Liver (tissue), 9 donors: ENCODE results near the gene ACO2. TPM values are rescaled to one million over a fixed set of nuclear protein-coding genes. Genes with fewer than 3 reads are reported as not detected.
A peak's percentile ranks its signal among the peaks of the same experiment; 100 is the strongest.

Experiments used
- DNase-seq: peaks from one replicate; pipeline ENCODE4 v3.0.0-alpha.2; 2017; ENCODE audit warnings: low spot score
- H3K27ac ChIP-seq, 2 donors: one replicate each; pipeline ENCODE4 v1.7.0; 2013; ENCODE audit warnings: inconsistent platforms in 2 of 2, low read length in 2 of 2, control low read depth in 1 of 2, low read depth in 1 of 2, mild to moderate bottlenecking in 1 of 2
- H3K27me3 ChIP-seq, 4 donors: one replicate each; pipeline versions ENCODE4 v1.6.1 to v1.7.0; 2013; ENCODE audit warnings: low read length in 3 of 4, inconsistent platforms in 1 of 4, mild to moderate bottlenecking in 1 of 4, moderate library complexity in 1 of 4; ENCODE audit not compliant: control insufficient read depth in 4 of 4, insufficient read depth in 4 of 4
- H3K36me3 ChIP-seq, 4 donors: one replicate each; pipeline versions ENCODE4 v1.6.1 to v1.7.0; 2013; ENCODE audit warnings: low read length in 3 of 4, mild to moderate bottlenecking in 3 of 4, low read depth in 1 of 4, moderate library complexity in 1 of 4; ENCODE audit not compliant: control insufficient read depth in 4 of 4, insufficient read depth in 3 of 4
- H3K4me1 ChIP-seq, 4 donors: one replicate each; pipeline versions ENCODE4 v1.6.1 to v1.7.0; 2013; ENCODE audit warnings: low read length in 3 of 4, mild to moderate bottlenecking in 3 of 4, moderate library complexity in 1 of 4; ENCODE audit not compliant: control insufficient read depth in 4 of 4, insufficient read depth in 4 of 4
- H3K4me3 ChIP-seq, 3 donors: one replicate each; pipeline versions ENCODE4 v1.6.1 to v1.7.0; 2013; ENCODE audit warnings: low read length in 3 of 3, control low read depth in 1 of 3, low read depth in 1 of 3, mild to moderate bottlenecking in 1 of 3
- H3K9ac ChIP-seq, 2 donors: one replicate each; pipeline ENCODE4 v1.7.0; 2013; ENCODE audit warnings: low read length in 2 of 2, mild to moderate bottlenecking in 2 of 2, moderate library complexity in 2 of 2, control low read depth in 1 of 2, low read depth in 1 of 2
- H3K9me3 ChIP-seq, 4 donors: one replicate each; pipeline versions ENCODE4 v1.6.1 to v1.7.0; 2013; ENCODE audit warnings: low read length in 3 of 4; ENCODE audit not compliant: control insufficient read depth in 4 of 4
- EGR1 ChIP-seq, 2 donors: IDR thresholded peaks; 2 replicates each; pipeline ENCODE4 v1.6.1; 2016 to 2018; ENCODE audit warnings: antibody characterized with exemption in 2 of 2, low read depth in 2 of 2
- FOXA1 ChIP-seq: IDR thresholded peaks from 2 replicates; pipeline ENCODE4 v1.6.1; 2016; ENCODE audit warnings: antibody characterized with exemption
- FOXA2 ChIP-seq: IDR thresholded peaks from 2 replicates; pipeline ENCODE4 v1.6.1; 2016; ENCODE audit warnings: antibody characterized with exemption
- GABPA ChIP-seq, 2 donors: IDR thresholded peaks in 1 of 2; conservative IDR thresholded peaks in 1 of 2; 2 replicates each; pipeline ENCODE4 v1.6.1; 2016; ENCODE audit warnings: antibody characterized with exemption in 2 of 2, mild to moderate bottlenecking in 1 of 2, moderate library complexity in 1 of 2
- HNF4A ChIP-seq, 2 donors: conservative IDR thresholded peaks; 2 replicates each; pipeline ENCODE4 v1.6.1; 2016; ENCODE audit warnings: antibody characterized with exemption in 2 of 2, mild to moderate bottlenecking in 2 of 2
- HNF4G ChIP-seq: IDR thresholded peaks from 2 replicates; pipeline ENCODE4 v1.6.1; 2016; ENCODE audit warnings: antibody characterized with exemption
- JUND ChIP-seq, 2 donors: IDR thresholded peaks; 2 replicates each; pipeline ENCODE4 v1.6.1; 2016; ENCODE audit warnings: antibody characterized with exemption in 2 of 2
- NR2F2 ChIP-seq: IDR thresholded peaks from 2 replicates; pipeline ENCODE4 v1.6.1; 2016; ENCODE audit warnings: antibody characterized with exemption
- RAD21 ChIP-seq, 2 donors: IDR thresholded peaks; 2 replicates each; pipeline ENCODE4 v1.6.1; 2016; ENCODE audit warnings: antibody characterized with exemption in 2 of 2, mild to moderate bottlenecking in 2 of 2
- RXRA ChIP-seq, 2 donors: IDR thresholded peaks; 2 replicates each; pipeline ENCODE4 v1.6.1; 2017 to 2018; ENCODE audit warnings: antibody characterized with exemption in 2 of 2, mild to moderate bottlenecking in 1 of 2
- SP1 ChIP-seq: IDR thresholded peaks from 2 replicates; pipeline ENCODE4 v1.6.1; 2018; ENCODE audit warnings: antibody characterized with exemption, mild to moderate bottlenecking
- TAF1 ChIP-seq: conservative IDR thresholded peaks from 2 replicates; pipeline ENCODE4 v1.6.1; 2016; ENCODE audit warnings: antibody characterized with exemption, mild to moderate bottlenecking
- YY1 ChIP-seq: IDR thresholded peaks from 2 replicates; pipeline ENCODE4 v1.6.1; 2016; ENCODE audit warnings: antibody characterized with exemption, mild to moderate bottlenecking
- WGBS: extraction: QIAGEN DNeasy Blood & Tissue Kit; methylation state at CpG from one replicate; pipeline ENCODE4 v1.1.7; 2013; 5-methylcytosine and 5-hydroxymethylcytosine counted together
- polyA plus RNA-seq, 2 donors: library from polyadenylated mRNA; stranded (reverse) in 1 of 2; unstranded in 1 of 2; fragments of 200-250 nt in 1 of 2; fragments of >200 nt in 1 of 2; fragmentation: Nextera tagmentation in 1 of 2; extraction: Ambion mirVana in 1 of 2; gene quantifications; one replicate each; pipeline versions ENCODE4 v1.2.1 to v1.2.3, GENCODE V29; 2013 to 2015
- total RNA-seq, 2 donors: library from RNA; depleted of rRNA; stranded (reverse); fragments of >200 nt; gene quantifications; one replicate each; pipeline ENCODE4 v1.2.3, GENCODE V29; 2014
- TF ChIP-seq, protein P1 (sequence below): IDR thresholded peaks from 2 replicates; pipeline ENCODE4 v1.6.1; 2016; ENCODE audit warnings: antibody characterized with exemption, mild to moderate bottlenecking
- TF ChIP-seq, protein P2 (sequence below): IDR thresholded peaks from 2 replicates; pipeline ENCODE4 v1.6.1; 2016; ENCODE audit warnings: antibody characterized with exemption
- TF ChIP-seq, protein P3 (sequence below): fragments of 150-350 bp; IDR thresholded peaks from 2 replicates; pipeline ENCODE4 v1.5.1; 2017; ENCODE audit warnings: improper control_type of control experiment, low read depth, low read length; ENCODE audit not compliant: missing input control
- TF ChIP-seq, protein P4 (sequence below): IDR thresholded peaks from 2 replicates; pipeline ENCODE4 v1.6.1; 2016; ENCODE audit warnings: antibody characterized with exemption
- TF ChIP-seq, protein P5 (sequence below): IDR thresholded peaks from 2 replicates; pipeline ENCODE4 v1.6.1; 2016; ENCODE audit warnings: antibody characterized with exemption
- donor health status: healthy.
- donor health status: healthy.
- donor health status: healthy.
- donor health status: healthy.
- donor health status: healthy.

Gene ACO2
- total and polyA plus RNA-seq, 4 donors = 45.3 to 76.1 (median 68.9) TPM

DNA sequence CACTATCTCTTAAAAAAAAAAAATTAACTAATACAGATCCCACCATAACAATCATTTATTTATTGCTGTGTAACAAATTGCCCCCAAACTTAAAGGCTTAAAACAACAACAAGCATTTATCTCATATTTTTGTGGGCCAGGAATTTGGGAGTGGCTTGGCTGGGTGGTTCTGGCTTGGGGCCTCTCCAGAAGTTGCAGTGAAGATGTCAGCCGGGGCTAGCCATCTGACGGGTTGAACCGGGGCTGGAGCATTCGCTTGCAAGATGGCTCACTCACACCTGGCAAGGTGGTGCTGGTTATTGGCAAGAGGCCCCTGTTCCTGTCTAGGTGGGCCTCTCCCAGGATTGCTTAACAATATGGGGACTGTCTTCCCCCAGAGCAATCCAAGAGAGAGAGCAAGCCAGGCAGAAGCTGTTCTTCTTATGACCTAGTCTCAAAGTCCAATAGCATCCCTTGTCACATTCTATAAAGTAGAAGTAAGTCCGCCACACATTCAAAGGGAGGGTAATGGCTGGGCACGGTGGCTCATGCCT lies 29.5 kb downstream of the ACO2 start (continued):
- TF ChIP-seq, protein P1, sequence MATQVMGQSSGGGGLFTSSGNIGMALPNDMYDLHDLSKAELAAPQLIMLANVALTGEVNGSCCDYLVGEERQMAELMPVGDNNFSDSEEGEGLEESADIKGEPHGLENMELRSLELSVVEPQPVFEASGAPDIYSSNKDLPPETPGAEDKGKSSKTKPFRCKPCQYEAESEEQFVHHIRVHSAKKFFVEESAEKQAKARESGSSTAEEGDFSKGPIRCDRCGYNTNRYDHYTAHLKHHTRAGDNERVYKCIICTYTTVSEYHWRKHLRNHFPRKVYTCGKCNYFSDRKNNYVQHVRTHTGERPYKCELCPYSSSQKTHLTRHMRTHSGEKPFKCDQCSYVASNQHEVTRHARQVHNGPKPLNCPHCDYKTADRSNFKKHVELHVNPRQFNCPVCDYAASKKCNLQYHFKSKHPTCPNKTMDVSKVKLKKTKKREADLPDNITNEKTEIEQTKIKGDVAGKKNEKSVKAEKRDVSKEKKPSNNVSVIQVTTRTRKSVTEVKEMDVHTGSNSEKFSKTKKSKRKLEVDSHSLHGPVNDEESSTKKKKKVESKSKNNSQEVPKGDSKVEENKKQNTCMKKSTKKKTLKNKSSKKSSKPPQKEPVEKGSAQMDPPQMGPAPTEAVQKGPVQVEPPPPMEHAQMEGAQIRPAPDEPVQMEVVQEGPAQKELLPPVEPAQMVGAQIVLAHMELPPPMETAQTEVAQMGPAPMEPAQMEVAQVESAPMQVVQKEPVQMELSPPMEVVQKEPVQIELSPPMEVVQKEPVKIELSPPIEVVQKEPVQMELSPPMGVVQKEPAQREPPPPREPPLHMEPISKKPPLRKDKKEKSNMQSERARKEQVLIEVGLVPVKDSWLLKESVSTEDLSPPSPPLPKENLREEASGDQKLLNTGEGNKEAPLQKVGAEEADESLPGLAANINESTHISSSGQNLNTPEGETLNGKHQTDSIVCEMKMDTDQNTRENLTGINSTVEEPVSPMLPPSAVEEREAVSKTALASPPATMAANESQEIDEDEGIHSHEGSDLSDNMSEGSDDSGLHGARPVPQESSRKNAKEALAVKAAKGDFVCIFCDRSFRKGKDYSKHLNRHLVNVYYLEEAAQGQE = no peak
- TF ChIP-seq HNF4G (no peak), SP1 (no peak)
- TF ChIP-seq, protein P2, sequence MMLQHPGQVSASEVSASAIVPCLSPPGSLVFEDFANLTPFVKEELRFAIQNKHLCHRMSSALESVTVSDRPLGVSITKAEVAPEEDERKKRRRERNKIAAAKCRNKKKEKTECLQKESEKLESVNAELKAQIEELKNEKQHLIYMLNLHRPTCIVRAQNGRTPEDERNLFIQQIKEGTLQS = no peak

DNA sequence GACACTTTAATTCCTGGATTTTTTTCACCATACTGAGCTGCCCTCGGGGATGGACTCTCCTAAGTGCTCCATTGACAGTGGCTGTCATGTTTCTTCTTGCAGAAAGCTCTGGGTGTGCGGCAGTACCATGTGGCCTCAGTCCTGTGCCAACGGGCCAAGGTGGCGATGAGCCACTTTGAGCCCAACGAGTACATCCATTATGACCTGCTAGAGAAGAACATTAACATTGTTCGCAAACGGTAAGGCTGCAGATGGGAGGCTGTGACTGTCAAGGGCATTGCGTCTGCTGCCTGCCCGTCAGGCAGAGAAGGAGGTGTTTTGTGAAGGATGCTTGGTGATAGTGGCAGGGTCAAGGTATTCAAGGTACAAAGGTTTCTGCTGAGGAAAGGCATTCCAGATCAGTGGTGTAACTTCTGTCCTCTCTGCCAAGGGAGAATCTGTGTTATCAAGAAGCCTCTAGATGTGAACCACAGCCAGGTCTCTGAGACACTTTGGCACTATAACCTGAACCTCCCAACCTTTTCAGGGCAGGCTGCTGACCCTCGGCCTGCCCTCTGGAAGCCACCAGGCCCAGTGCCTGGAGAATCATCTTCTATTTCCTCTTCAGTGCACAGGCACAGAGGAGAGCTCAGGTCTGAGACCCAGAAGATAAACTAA lies 30.8 kb downstream of the ACO2 start:
- Histone ChIP-seq H3K27ac (no peak overlapping the region), H3K4me1 (peaks cover 0 to 10% (median 1%) of the 10 kb centered on the region in 4 donors), H3K27me3 (no peaks in the 10 kb centered on the region), H3K4me3 (no peak overlapping the region), H3K9ac (no peak overlapping the region), H3K9me3 (no peaks in the 10 kb centered on the region), H3K36me3 (peaks cover 1 to 25% (median 19%) of the 10 kb centered on the region in 4 donors)
- TF ChIP-seq JUND (IDR thresholded peaks at IDR 0.05) = no peak
- peak; percentile 34 for TF ChIP-seq HNF4A (conservative IDR thresholded peaks at IDR 0.05)
- no peak for DNase-seq
- 72% methylated on average over 10 of the region's 10 CpGs for WGBS

DNA sequence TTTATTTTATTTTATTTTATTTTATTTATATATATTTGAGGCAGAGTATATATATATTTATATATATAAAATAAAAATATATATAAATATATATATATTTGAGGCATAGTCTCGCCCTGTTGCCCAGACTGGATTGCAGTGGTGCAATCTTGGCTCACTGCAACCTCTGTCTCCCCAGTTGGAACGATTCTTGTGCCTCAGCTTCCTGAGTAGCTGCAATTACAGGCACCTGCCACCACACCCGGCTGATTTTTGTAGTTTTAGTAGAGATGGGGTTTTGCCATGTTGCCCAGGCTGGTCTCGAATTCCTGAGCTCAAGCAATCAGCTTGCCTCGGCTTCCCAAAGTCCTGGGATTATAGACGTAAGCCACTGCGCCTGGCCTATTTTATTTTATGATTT lies 31.4 kb downstream of the ACO2 start:
- H3K9ac ChIP-seq = no peak overlapping the region
- TF ChIP-seq FOXA1 (no peak), HNF4G (no peak), NR2F2 (no peak), TAF1 (no peak), GABPA (IDR thresholded peaks at IDR 0.05 in 1 of 2, conservative IDR thresholded peaks at IDR 0.05 in 1 of 2) (no peak), RAD21 (IDR thresholded peaks at IDR 0.05) (no peak), EGR1 (IDR thresholded peaks at IDR 0.05; ENCODE audit: low read depth in 2 of 2) (no peak), FOXA2 (no peak), JUND (IDR thresholded peaks at IDR 0.05) (no peak), SP1 (no peak), YY1 (no peak), RXRA (IDR thresholded peaks at IDR 0.05) (no peak), HNF4A (conservative IDR thresholded peaks at IDR 0.05) (no peak)
- TF ChIP-seq, protein P2 = no peak
- TF ChIP-seq, protein P3, sequence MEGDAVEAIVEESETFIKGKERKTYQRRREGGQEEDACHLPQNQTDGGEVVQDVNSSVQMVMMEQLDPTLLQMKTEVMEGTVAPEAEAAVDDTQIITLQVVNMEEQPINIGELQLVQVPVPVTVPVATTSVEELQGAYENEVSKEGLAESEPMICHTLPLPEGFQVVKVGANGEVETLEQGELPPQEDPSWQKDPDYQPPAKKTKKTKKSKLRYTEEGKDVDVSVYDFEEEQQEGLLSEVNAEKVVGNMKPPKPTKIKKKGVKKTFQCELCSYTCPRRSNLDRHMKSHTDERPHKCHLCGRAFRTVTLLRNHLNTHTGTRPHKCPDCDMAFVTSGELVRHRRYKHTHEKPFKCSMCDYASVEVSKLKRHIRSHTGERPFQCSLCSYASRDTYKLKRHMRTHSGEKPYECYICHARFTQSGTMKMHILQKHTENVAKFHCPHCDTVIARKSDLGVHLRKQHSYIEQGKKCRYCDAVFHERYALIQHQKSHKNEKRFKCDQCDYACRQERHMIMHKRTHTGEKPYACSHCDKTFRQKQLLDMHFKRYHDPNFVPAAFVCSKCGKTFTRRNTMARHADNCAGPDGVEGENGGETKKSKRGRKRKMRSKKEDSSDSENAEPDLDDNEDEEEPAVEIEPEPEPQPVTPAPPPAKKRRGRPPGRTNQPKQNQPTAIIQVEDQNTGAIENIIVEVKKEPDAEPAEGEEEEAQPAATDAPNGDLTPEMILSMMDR = no peak
- TF ChIP-seq, protein P4, sequence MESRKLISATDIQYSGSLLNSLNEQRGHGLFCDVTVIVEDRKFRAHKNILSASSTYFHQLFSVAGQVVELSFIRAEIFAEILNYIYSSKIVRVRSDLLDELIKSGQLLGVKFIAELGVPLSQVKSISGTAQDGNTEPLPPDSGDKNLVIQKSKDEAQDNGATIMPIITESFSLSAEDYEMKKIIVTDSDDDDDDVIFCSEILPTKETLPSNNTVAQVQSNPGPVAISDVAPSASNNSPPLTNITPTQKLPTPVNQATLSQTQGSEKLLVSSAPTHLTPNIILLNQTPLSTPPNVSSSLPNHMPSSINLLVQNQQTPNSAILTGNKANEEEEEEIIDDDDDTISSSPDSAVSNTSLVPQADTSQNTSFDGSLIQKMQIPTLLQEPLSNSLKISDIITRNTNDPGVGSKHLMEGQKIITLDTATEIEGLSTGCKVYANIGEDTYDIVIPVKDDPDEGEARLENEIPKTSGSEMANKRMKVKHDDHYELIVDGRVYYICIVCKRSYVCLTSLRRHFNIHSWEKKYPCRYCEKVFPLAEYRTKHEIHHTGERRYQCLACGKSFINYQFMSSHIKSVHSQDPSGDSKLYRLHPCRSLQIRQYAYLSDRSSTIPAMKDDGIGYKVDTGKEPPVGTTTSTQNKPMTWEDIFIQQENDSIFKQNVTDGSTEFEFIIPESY = no peak
- TF ChIP-seq, protein P5, sequence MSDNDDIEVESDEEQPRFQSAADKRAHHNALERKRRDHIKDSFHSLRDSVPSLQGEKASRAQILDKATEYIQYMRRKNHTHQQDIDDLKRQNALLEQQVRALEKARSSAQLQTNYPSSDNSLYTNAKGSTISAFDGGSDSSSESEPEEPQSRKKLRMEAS = no peak
- TF ChIP-seq, protein P1 = no peak
- DNase-seq = no peak
- no peaks in the 10 kb centered on the region for H3K27me3 ChIP-seq
- WGBS = 82% methylated on average over 7 of the region's 7 CpGs
- H3K36me3 ChIP-seq = peaks cover 1 to 27% (median 21%) of the 10 kb centered on the region in 4 donors
- H3K4me3 ChIP-seq = no peak overlapping the region
- H3K9me3 ChIP-seq = no peaks in the 10 kb centered on the region
- H3K4me1 ChIP-seq = peaks cover 0 to 10% (median 1%) of the 10 kb centered on the region in 4 donors
- H3K27ac ChIP-seq = no peak overlapping the region
